HG03354 (cell line): ENCODE data around the gene GAS2L2.

Experiments used
- ATAC-seq: cut with Tn5 transposase; IDR thresholded peaks from one replicate; pipeline ENCODE4 v1.9.1; 2021; ENCODE audit warnings: mild to moderate bottlenecking; ENCODE audit not compliant: unreplicated experiment, poor library complexity, severe bottlenecking

GAS2L2 gene

GRCh38 chr17:35749560-35750412 lies 3.3 kb downstream of the GAS2L2 start:
- no peak for ATAC-seq

GRCh38 chr17:35748979-35749378 lies 4.1 kb downstream of the GAS2L2 start:
- ATAC-seq: no peak

- ATAC-seq: no peak
These were observed 4.6 kb downstream of the GAS2L2 start for GRCh38 chr17:35748341-35748841.

- peak; percentile 50 for ATAC-seq
These were observed 5.5 kb downstream of the GAS2L2 start for GRCh38 chr17:35747540-35748017.

- no peak for ATAC-seq
These were observed 7.2 kb downstream of the GAS2L2 start for GRCh38 chr17:35745749-35746320.

- ATAC-seq: no peak
These were observed 7.8 kb downstream of the GAS2L2 start for GRCh38 chr17:35745246-35745645.

GRCh38 chr17:35744830-35745229 lies 8.2 kb downstream of the GAS2L2 start:
- ATAC-seq: no peak

GRCh38 chr17:35743626-35744328 lies 9.3 kb downstream of the GAS2L2 start:
- ATAC-seq: no peak

- ATAC-seq: no peak
These were observed 10.1 kb downstream of the GAS2L2 start for GRCh38 chr17:35742896-35743477.

GRCh38 chr17:35742496-35742895 lies 10.5 kb downstream of the GAS2L2 start:
- ATAC-seq: no peak

GRCh38 chr17:35740997-35741931 lies 11.8 kb downstream of the GAS2L2 start:
- no peak for ATAC-seq

GRCh38 chr17:35740216-35740615 lies 12.8 kb downstream of the GAS2L2 start:
- ATAC-seq: no peak

GRCh38 chr17:35738519-35739133 lies 14.4 kb downstream of the GAS2L2 start:
- no peak for ATAC-seq

GRCh38 chr17:35736236-35736635 lies 16.8 kb downstream of the GAS2L2 start:
- ATAC-seq: no peak

- no peak for ATAC-seq
These were observed 17.8 kb downstream of the GAS2L2 start for GRCh38 chr17:35735036-35735805.

GRCh38 chr17:35734396-35734795 lies 18.6 kb downstream of the GAS2L2 start:
- no peak for ATAC-seq

- no peak for ATAC-seq
These were observed 19.7 kb downstream of the GAS2L2 start for GRCh38 chr17:35733366-35733765.

- ATAC-seq: no peak
These were observed 20.3 kb downstream of the GAS2L2 start for GRCh38 chr17:35732806-35733136.
